ENCODE results near the gene SEC62. TPM values are rescaled to one million over a fixed set of nuclear protein-coding genes. Genes with fewer than 3 reads are reported as not detected.

SEC62 gene
- polyA plus RNA-seq, 1 donor from 2014 or later = 273 TPM

- H3K4me3 Mint-ChIP-seq = peak overlapping the region in 1 of 4 donors; percentile 57
Observed at GRCh38 chr3:170046269-170047132, 79.9 kb downstream of the SEC62 start.

DNA sequence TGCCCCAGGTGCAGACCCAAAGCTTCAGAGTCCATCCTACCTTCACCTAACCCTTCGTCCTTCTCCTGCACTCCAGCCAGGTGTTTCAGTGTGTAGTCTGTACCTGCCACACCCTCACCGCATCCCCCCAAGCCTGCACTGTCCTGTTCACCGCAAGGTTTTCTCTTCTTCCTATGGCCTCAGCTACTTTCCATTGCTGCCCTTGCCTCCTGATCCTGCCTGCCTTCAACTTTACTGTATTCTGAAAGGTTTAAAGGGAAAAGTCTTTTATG lies 80.5 kb downstream of the SEC62 start:
- Mint-ChIP-seq H3K4me3 (no peak overlapping the region), H3K27me3 (no peaks in the 10 kb centered on the region), H3K27ac (peak overlapping the region in 2 of 3 donors; percentile 35 to 78), H3K36me3 (no peaks in the 10 kb centered on the region), H3K9me3 (no peaks in the 10 kb centered on the region), H3K4me1 (peaks cover 17 to 22% (median 19%) of the 10 kb centered on the region in 3 donors)

More at GRCh38 chr3:170046269-170047132, 79.9 kb downstream of the SEC62 start:
- Mint-ChIP-seq H3K27ac (peak overlapping the region; percentile 70 to 82 (median 78)), H3K4me1 (peaks cover 22 to 24% (median 23%) of the 10 kb centered on the region in 3 donors), H3K36me3 (no peaks in the 10 kb centered on the region), H3K9me3 (no peaks in the 10 kb centered on the region), H3K27me3 (no peaks in the 10 kb centered on the region)

Other genes with a start within 250 kb of the SEC62 start
- gene TERC, start 201.7 kb upstream of the SEC62 start, polyA plus RNA-seq = 0.78 TPM
- gene ACTRT3, start 197.2 kb upstream of the SEC62 start, polyA plus RNA-seq = 0.20 TPM
- gene MYNN, start 193.4 kb upstream of the SEC62 start, polyA plus RNA-seq = 15.2 TPM
- gene LRRIQ4, start 153.9 kb upstream of the SEC62 start, polyA plus RNA-seq = not detected
- 0.60 TPM for gene LRRC34, start 153.9 kb upstream of the SEC62 start, polyA plus RNA-seq
- gene LRRC31, start 96.9 kb upstream of the SEC62 start, polyA plus RNA-seq = not detected
- gene SAMD7, start 55.2 kb upstream of the SEC62 start, polyA plus RNA-seq = not detected
- gene GPR160, start 71.2 kb downstream of the SEC62 start, polyA plus RNA-seq = 40.9 TPM
- gene PHC3, start 214.9 kb downstream of the SEC62 start, polyA plus RNA-seq = 81.2 TPM

Data from IgD-negative memory B cell (primary cell).